ENCODE results near the gene AGMO.

AGMO gene

DNA sequence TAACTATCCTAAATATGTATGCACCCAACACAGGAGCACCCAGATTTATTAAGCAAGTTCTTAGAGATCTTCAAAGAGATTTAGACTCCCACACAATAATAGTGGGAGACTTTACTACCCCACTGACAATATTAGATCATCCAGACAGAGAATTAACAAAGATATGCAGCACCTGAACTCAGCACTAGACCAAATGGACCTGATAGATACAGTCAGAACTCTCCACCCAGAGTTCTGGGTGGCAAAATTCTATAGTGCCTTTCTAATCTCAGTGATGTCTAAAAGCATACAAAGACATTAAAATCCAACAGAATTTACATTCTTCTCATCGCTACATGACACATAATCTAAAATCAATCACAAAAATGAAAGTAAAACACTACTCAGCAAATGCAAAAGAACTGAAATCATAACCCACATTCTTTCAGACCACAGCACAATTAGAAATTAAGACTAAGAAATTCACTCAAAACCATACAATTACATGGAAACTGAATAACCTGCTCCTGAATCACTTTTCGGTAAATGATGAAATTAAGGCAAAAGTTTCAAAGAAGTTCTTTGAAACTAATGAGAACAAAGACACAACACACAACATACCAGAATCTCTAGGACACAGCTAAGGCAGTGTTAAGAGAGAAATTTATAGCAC lies 183.2 kb downstream of the AGMO start:
- DNase-seq, result no peak

- no peak for DNase-seq
These were observed 185.2 kb downstream of the AGMO start for GRCh38 chr7:15376600-15376999.

- DNase-seq, result no peak
These were observed 191.4 kb downstream of the AGMO start for GRCh38 chr7:15370441-15370840.

- DNase-seq, result no peak
These were observed 193.2 kb downstream of the AGMO start for GRCh38 chr7:15368653-15369052.

DNA sequence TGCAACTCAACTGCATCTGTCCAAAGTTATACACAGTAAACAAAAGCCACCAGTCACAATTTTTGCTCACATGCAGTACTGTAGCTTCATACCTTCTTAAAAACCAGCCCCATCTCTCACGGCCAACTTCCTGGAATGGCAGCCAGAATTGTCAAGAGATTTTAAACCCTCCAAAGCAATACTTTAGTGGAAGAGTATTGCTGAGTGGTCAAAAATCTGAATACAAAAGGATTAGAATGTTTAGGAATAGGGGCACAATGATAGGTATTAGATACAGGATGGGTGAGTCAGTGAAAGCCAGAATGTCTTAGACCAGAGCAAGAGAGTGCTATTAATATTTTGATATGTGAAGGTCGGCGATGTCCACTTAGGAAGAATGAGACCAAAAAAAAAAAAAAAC lies 193.9 kb downstream of the AGMO start:
- DNase-seq, result no peak

DNA sequence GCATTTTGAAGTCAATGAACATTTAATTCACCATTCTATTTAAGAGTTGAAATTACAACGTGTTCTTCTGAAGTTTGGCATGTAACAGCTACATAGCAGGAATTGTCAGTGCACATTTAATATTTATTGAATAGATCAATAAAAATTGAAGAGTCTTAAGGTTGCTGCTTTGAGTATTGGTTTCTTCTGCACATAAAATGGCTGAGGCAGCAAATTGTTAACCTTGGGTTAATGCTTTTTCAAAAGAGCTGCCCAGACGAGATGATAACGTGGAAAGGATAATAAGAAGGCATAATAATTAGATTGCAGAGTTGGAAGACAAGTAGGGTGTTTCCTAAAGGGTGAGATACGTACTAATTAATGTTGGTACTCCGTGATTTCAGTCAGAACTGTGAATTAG lies 203.7 kb downstream of the AGMO start:
- no peak for DNase-seq

DNA sequence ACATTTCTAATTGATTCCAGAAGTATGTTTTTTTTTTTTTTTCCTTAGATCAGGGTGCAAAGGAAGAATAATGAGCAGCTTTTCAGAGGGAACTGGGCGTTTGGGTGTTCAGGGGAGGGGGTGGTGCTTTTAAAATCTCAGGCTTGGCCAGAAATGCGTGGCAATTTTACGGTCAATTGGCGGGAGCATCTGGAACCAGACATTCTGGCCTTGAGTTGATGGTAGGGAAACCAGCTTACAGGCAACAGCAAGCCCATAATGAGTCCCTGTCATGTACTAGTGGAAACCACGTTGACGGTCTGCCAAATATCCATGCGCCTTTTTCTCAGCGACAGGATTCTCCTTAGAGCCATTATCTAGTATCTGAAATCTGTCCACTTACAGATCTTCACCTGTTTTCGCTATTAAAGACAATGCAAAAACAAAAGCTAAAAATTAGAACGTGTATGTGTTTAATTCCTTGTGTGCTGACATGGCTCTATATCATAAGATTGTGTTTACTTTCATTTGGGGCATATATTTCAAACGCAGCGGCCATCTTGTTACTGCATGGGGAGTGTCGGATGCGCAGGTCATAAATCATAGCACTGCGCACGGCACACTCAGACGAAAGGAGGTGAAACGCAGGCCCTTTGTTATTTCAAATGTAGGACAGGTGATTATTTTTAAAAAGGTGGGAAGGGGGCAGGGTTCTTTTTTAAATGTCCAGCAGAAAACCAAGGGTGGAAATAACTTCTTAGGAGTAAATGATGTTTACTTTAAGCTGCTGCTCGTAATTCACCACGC lies 209.2 kb downstream of the AGMO start:
- DNase-seq, result peak; percentile 54

- DNase-seq, result no peak
These were observed 216.6 kb downstream of the AGMO start for GRCh38 chr7:15345216-15345615.

GRCh38 chr7:15341817-15342216 lies 220.0 kb downstream of the AGMO start:
- no peak for DNase-seq

DNA sequence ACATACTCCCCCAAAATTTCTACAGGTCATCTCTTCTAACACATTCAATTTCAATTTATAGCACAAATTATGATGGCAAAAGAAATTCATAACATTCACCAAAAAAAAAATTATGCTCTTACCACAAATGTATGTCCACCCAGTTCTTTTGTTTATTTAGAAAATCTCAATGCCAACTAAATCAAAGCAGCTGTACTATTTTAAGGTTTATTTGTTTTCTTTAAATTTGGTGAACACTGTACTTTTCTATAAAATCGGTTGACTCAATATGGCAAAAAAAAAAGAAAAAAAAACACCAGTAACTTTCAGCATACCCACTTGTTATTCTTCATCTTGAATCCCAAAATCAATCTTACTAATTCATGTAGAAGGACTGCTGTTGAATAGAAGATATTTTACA lies 225.7 kb downstream of the AGMO start:
- no peak for DNase-seq

DNA sequence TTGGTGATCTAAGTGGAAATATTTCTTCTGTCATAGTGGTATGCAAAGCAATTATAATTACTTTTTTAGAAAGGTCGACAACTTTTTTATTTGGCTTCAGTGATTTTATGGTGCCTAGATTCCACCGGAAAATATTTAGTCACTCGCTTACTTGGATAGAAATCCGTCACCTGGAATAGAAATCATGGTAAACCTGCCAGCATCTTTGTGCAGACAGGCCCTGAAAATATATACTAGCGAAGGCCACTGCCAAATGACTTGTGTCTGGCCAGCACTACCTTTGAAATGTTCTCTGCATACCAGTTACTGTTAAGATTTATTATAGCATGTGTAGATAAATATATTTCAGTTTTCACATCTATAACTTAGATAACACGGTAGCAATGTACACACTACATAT lies 226.4 kb downstream of the AGMO start:
- no peak for DNase-seq

DNA sequence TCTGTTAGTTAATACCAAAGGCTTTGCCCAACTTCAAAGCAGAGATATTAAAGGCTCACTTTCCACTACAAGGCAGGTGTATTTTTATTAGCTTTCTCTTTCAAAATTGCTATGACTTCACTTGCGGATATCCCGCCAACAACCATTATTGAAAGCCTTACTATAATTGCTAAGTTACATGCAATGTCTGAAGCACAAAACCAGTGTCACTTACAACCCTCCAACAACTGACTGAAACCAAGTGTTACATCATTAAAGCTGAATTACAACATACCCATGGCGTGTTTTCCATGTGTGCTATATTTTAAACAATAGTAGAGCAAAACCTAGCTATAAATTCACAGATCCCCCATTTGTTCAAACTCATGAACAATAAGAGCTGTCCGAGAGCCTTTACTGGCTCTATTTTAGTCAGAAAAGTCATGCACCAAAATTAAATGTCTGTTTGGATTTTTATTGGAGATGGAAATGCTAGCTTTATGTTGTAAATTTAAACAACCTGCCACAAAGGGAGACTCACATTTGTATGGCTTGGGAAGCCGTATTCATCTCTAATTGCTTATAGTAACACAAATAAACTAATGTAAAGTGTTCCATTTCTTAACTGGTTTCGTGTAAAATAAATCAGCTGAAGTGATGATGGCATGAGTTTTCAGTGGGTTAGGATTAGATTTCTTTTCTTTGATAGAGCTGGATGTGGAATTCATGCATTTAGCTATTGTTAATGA lies 227.1 kb downstream of the AGMO start:
- DNase-seq, result no peak

GRCh38 chr7:15332956-15333355 lies 228.9 kb downstream of the AGMO start:
- peak; percentile 52 for DNase-seq

DNA sequence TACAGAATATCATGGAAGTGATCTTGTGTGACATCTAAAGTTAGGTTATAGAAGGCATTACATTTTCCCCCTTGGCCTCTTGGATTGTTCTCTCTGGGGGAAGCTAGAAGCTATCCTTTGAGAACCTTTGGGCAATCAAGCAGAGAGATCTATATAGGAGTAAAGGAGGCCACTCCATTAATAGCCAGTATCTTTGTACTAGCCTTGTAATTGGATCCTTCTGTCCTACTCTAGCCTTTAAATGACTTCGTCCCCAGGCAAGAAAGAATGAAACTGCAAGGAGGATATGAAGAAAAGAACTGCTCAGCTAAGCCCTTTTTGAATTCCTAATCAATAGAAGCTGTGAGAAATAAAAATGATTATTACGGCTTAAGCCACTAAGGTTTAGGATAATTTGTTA lies 230.9 kb downstream of the AGMO start:
- DNase-seq, result no peak

DNA sequence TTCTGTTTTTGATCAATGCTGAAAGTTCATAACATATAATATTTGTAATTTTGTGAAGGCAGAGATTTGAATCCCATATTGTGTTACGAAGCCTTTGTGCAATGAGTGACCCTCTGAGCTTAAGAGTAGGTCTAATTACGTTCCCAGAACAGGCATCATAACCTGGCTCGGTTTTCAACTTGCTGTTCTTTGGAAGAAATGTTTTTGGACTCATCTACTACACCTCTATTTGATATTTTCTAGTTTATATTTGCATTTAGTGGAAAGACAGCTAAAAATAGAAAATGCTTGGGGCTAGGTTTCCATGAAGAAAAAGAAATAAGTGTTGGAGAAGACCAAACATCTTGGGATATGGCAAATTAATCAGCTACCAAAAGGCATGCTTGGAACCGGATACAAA lies 234.8 kb downstream of the AGMO start:
- no peak for DNase-seq

- DNase-seq, result peak; percentile 63
These were observed 235.7 kb downstream of the AGMO start for GRCh38 chr7:15326044-15326644.

DNA sequence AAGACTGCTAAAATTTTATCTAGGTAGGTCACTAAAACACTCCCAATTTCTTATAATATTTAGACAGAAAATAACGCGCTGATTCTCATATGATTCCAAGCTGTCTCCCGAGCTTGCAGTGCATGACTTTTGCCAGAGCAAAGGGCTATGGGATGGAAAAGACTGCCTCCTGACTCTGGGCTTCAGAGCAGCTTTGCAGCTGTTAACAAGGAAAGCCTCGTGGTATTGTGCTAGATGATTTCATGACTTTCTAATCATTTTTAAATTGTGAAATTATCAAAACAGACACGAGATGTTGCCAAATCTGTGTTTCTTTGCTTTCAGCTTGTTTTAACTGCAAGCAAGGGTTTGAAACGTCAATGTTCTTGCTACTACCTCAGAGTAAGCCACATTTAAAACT lies 238.3 kb downstream of the AGMO start:
- no peak for DNase-seq

DNA sequence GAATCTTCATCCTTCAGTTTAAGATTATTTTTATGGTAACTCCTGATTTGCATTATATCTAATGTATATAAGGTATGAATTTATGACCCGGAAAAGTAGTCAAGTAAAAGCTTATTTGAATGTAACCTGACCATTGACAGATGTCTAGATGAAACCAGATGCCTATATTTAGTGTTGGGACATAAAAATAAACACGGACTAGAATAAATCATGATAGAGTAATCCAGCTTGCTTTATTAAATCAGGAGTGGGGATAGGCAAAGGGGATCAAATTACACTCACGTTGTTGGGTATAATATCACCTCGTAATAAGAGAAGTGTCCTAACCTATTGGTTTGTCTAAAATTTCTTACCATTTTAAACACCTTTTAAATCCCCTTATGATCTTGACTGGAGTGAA lies 244.6 kb downstream of the AGMO start:
- peak; percentile 96 for DNase-seq

DNA sequence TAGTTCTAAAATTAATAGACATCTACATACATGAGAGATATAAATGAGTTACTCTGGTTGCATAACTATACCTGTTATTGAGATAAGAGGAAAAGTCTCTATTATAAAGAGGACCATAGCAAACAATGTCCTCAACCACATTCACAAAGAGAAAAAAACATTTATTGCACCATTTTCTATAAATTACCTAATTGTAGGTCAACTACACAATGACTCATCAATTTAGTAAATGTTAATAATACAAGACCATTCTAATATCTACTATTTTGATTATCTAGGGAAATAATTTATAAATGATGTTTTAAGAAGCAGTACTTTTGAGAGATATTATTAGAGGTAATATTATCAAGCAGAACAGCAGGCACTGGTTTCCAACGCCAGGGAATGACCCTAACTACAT lies 246.1 kb downstream of the AGMO start:
- DNase-seq, result no peak

- no peak for DNase-seq
These were observed 246.9 kb downstream of the AGMO start for GRCh38 chr7:15314922-15315321.

- DNase-seq, result no peak
These were observed 248.5 kb downstream of the AGMO start for GRCh38 chr7:15313361-15313760.

GRCh38 chr7:15309872-15310271 lies 251.9 kb downstream of the AGMO start:
- no peak for DNase-seq

DNA sequence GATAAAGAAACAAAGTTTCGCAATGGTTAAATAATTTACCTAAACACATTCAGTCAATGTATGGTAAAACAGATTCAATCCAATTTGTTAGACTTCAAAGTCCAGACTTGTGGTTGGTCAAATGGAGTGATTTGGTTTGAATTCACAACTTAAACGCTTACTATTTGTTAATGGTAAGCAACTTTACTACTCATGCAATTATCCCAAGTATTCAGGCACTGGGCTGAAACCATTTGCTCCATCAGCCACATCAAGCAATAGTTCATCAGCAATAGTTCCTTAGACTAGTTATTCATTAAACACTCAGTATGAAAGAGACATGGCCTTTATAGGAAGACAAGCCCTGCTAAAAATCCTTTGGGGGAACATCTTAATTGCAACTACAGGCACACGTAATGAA lies 253.0 kb downstream of the AGMO start:
- no peak for DNase-seq

GRCh38 chr7:15306296-15306695 lies 255.5 kb downstream of the AGMO start:
- no peak for DNase-seq

All from NCI-H2171 treated with DMSO at 0.1 percent for 48 hours (cell line).